GM18868 (cell line): ENCODE measurements around the gene CLC.

Experiments used
- ATAC-seq: cut with Tn5 transposase; IDR thresholded peaks from one replicate; pipeline ENCODE4 v1.9.1; 2021; ENCODE audit warnings: mild to moderate bottlenecking, moderate library complexity; ENCODE audit not compliant: unreplicated experiment

Gene CLC

DNA sequence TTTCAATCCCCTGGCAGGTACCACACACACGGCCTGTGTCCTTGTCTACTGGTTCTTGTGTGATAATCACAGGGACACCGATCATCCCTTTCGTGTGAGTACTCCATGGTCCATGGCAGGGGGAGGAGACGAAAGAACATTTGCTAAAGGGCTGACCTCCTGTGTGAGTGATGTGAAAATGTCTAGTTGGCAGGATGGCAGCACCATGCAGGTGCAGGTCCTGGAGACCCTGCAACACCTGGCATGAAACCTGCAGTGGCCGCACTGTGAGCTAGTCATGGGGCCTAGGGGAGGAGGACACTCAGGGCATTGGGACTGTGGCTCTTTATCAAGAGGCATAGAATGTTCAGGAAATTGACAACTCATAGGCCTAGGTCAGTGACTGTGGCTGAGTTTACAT lies 56.4 kb downstream of the CLC start:
- no peak for ATAC-seq
